HG03558 (cell line): ENCODE results near the gene FLNB.
A peak's percentile ranks its signal among the peaks of the same experiment; 100 is the strongest.
"Not testable (repeated sequence)": the region's sequence is repeated elsewhere in the genome, so short reads cannot be mapped to it uniquely, and the experiment has no call there.

ENCODE experiments used
- ATAC-seq: cut with Tn5 transposase; IDR thresholded peaks from one replicate; pipeline ENCODE4 v1.9.1; 2021; ENCODE audit warnings: moderate number of reproducible peaks; ENCODE audit not compliant: unreplicated experiment; ENCODE audit errors: extremely low read depth

Gene FLNB

DNA sequence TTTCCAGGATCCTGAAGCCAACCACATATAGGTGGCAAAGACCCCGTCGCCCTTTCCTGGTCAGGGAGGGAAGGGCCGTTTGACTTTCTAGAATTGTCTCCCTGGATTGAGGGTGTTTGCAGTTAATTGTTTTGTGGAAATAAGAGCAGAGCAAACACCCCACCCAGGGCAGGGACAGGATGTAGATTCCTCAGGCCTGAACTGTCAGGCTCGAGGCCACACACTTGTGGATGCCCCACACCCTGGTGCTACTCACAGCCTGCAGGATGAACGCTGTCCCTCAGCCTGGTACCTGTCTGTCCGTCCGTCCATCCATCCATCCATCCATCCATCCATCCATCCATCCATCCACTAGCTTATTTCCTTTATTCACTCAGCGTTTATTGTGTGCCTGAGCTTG lies 29.9 kb upstream of the FLNB start:
- no peak for ATAC-seq

DNA sequence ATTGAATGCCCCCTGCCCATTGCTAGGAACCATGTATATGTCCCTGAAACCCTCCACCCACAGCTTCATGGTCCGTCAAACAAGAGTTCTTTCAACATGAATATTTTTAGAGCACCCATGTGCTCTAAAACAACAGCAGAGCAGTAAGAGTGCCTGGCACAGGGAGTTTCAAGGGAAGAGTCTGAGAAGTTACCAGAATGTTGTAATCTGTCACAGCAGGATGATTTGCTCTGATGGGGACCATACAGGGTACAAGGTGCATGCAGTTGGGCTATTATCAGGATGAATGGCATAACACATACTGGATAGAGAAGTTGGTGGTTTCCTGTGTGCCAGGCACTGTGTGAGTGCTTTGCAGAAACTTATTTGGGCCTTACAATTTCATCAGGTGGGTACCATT lies 27.8 kb upstream of the FLNB start:
- no peak for ATAC-seq

DNA sequence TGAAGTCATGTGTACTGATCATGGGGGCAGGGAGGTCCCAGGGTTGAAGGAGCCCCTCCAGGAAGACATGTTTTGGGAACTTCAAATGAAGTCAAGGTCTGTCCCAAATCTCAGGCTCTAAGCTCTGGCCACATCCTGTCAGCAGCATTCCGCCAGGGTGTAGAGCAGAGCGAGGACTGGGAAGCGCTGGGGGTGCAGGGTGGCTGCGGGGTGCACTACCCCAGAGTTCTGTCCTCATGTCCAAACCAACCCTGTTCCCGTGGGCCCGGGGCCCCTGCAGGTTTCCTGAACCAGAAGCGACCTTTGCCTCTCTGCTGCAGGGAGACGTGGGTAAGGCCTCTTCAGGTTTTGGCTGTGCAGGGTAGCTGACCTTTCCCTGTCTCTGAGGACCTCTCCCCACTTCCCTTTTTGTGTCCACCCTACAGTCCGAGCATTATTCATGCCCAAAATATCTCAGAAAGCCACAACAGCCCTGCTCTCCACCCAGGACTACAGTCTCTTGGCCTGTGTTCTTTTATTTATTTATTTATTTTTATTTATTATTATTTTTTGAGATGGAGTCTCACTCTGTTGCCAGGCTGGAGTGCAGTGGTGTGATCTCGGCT lies 26.6 kb upstream of the FLNB start:
- ATAC-seq: no peak

DNA sequence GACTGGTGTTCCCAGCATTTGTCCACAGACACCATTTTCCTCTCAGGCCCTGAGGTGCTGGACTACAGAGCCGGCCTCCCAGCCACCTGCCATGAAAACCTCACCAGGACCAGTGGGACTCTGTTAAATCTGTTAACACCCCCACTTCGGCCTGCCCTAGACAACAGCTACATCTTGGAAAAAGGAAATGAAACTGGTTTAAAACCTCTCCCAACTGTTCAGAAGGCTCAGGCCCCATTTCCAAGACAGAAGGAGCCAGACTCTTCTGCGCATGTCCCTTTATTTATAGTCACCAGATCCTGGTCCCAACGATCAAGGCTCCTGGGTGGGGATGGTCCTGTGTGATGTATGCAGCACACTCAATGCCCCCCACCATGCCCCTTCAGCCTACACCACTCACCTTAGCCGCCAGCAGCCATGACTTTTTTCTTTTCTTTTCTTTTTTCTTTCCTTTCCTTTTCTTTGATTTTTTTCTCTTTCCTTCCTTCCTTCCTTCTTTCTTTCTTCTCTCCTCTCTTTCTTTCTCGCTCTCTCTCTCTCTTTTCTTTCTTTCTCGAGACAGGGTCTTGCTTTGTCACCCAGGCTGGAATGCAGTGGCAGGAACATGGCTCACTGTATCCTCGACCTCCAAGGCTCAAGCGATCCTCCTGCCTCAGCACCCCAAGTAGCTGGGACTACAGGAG lies 25.5 kb upstream of the FLNB start:
- ATAC-seq: no peak

DNA sequence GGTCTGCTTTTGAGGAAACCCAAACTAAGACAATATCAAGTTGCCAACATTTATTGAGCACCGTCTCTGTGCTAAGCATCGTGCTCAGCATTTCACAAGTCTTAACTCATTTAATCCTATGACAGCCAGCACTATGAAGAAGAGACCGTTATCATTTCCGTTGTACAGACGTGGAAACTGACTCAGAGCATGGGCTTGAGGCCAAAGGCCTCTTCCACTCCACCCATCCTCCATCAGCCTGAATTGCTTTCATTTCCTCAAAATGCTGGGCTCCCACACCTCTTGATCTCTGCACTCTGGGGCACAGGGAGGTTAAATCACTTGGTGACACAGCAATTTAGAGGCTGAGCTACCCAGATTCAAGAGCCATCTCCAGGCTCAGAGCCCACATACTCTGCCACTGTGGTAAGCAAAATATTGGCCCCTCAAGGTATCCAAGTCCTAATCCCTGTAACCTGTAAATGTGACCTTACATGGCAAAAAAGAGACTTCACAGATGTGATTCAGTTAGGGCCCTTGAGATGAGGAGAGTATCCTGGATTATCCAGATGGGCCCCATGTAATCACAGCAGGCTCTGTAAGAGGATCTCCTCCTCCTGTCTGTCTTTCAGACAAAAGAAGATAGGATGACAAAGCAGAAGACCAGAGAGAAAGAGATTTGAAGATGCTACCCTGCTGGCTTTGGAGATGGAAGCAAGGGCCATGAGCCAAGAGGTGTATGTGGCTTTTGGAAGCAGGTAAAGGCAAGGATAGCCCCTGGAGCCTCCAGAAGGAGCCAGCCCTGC lies 24.3 kb upstream of the FLNB start:
- peak; percentile 88 for ATAC-seq

DNA sequence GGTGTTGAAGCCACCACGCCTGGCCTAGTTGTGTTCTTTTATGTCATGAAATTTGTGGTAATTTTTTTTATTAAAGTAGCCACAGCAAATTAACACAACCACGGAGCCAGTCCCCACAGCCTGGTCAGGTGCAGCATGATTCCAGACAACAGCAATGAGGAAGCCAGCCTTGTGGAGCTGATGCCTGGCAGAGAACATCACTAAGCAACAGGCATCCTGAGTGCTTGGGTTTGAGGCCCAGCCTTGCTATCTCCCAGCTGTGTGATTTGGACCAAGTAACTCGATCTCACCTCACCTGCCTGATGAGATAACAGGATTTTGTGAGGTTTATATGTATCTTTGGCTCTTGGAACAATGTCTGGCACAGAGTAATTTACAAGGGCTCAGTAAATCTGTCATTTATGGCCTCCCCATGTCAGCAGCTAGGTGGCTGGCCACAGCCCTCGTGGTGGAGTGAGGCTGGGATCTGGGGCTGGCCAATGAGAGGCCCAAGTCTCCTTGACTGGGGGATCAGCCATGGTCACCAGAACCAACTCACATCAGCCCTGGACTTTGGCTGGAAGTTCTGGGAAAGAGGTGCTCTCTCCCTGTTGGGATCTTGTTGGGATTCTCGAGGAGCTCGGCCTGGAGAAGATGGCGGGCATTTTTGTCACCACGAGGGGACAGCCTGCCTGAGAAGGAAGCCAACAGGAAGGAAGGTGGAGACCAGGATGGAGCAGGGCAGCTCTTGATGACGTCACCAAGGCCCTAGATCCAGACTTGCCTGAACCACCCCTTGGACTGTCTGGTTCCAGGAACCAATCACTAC lies 22.8 kb upstream of the FLNB start:
- ATAC-seq: no peak

DNA sequence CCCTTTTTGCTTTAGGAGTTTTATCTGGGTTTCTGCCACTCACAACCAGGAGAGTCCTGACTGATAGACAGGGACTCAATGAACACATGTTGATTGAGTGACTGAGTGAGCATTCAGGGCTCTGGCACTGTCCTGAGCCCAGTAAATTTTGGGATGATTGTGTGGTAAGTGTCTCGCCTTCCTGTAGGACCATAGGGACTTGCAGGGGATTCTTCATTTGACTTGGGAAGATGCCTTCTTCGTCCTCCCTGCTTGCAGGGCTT lies 22.3 kb upstream of the FLNB start:
- ATAC-seq: no peak

DNA sequence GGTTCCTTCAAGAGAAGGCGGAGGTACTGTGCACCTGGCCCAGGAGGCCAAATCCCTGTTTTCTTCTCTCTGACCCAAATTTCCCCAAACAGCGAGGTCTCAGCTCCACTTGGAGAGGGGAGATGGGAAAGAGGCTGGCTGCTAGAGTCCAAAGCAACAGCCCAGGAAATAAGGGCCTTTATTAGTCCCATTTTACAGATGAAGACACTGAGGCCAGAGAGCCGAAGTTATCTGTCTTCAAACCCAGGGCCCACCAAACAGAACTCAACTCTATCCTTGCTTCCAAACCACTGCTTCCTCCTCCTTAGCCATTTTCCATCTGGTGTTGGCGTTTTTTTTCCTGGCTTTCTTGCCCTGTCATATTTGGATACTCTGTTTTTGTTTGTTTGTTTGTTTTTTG lies 22.0 kb upstream of the FLNB start:
- no peak for ATAC-seq

DNA sequence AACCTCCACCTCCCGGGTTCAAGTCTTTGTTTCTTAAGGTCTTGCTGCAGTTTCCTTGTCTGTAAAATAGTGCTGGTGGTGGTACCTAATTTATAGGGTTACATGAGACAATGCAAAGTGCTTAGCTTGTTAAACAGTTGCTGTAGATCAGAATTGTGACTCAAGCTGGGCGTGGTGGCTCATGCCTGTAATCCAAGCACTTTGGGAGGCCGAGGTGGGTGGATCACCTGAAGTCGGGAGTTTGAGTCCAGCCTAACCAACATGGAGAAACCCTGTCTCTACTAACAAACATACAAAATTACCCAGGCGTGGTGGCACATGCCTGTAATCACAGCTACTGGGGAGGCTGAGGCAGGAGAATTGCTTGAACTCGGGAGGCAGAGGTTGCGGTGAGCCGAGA lies 19.0 kb upstream of the FLNB start:
- ATAC-seq: not testable (repeated sequence)

DNA sequence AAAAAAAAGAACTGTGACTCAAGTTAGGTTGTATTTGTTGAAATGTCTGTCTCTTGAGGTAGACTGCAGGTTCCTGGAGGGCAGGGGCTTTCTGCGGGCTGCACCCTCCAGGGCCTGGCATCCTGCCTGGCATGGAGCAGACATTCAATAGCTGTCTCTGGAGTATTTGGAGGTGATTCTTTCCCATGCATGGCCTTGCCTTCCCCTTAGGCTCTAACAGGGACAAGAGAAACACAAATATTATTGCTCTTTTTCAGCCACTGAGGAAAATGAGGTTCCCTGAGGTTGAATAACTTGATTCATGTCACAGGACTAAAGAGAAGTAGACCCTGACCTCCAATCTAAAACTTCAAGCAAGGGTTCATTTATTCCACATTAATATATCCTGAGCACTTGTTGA lies 18.6 kb upstream of the FLNB start:
- no peak for ATAC-seq

DNA sequence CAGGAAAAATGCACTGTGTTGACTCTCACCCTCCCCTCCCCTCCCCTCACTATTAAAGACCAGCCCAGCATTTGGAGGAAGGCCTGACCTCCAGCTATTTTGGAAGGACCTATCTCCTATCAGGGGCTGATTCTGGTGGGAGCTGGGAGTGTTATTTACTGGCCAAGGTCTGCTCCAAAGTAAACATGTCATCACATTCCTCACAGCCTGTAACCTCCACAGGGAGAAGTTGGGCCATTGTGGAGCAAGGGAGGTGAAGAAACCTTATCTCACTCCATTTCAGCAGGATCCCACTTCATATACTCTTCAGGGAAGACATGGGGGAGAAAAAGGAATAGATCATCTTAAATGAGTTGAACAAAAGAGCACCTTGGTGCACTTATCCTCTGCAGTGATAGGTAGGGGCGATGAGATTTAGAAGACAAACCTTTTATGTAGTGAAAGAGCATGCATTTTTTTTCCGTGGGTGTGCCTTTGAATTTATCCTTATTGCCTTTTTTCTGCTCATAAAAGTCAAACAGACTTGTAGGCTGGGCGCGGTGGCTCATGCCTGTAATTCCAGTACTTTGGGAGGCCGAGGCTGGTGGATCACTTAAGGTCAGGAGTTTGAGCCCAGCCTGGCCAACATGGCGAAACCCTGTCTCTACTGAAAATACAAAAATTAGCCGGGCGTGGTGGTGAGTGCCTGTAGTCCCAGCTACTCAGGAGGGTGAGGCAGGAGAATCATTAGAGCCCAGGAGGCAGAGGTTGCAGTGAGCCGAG lies 15.6 kb upstream of the FLNB start:
- ATAC-seq: no peak

DNA sequence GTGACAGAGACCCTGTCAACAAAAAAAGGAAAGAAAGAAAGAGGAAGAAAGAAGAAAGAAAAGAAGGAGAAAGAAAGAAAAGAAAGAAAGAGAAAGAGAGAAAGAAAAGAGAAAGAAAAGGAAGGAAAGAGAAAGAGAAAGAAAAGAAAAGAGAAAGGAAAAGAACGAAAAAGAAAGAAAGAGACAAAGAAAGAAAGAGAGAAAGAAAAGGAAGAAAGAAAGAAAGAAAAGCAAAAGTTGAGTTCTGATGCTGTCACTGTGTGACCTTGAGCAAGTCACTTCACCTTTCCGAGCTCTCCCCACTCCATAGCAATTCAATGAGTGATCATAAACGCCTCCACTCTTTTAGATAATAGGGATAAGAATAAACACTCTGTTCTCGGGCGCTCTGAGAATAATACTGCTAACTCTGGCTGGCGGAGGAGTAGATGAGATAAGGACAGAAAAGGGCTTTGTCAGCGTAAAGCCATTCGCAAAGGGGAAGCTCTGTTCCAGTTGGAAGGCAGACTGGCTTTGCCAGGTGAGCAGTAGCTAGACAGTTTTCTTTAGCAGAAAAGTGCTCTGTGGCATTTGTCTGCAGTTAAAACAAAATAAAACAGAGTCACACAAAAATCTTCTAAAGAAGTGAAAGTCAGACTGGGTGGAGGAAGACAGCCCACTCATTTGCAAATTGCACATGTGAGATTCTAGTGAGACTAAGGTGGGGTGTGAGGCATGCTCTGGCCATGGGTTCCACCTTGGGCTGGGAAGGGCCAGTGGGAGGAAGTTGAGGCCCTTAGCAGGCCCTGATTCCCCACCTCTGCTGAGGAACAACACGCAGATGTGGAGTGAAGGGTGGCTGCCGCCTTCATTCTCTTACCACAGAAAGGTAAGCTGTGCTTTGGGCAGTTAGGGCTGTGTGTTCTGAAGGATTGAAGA lies 9.6 kb upstream of the FLNB start:
- no peak for ATAC-seq

DNA sequence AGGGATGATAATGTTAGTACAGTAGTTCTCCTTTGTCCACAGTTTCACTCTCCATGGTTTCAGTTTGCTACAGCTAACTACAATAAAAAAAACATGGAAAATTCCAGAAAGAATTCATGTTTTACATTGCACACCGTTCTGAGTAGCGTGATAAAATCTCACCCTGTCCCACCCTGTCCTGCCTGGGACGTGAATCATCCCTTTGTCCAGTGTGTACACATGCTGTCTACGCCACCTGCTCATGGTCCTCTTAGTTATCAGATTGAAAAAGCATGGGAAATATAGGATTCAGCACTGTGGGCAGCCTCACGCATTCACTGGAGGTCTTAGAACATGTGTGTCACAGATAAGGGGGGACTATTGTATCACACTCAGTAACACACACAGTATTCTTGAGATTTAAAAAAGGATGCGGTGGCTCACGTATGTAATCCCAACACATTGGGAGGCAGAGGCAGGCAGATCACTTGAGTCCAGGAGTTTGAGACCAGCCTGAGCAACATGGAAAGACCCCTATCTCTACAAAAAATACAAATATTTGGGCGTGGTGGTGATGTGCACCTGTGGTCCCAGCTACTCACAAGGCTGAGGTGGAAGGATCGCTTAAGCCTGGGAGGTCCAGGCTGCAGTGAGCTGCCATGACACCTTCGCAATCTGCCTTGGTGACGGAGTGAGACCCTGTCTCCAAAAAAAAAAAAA lies 8.7 kb upstream of the FLNB start:
- no peak for ATAC-seq

DNA sequence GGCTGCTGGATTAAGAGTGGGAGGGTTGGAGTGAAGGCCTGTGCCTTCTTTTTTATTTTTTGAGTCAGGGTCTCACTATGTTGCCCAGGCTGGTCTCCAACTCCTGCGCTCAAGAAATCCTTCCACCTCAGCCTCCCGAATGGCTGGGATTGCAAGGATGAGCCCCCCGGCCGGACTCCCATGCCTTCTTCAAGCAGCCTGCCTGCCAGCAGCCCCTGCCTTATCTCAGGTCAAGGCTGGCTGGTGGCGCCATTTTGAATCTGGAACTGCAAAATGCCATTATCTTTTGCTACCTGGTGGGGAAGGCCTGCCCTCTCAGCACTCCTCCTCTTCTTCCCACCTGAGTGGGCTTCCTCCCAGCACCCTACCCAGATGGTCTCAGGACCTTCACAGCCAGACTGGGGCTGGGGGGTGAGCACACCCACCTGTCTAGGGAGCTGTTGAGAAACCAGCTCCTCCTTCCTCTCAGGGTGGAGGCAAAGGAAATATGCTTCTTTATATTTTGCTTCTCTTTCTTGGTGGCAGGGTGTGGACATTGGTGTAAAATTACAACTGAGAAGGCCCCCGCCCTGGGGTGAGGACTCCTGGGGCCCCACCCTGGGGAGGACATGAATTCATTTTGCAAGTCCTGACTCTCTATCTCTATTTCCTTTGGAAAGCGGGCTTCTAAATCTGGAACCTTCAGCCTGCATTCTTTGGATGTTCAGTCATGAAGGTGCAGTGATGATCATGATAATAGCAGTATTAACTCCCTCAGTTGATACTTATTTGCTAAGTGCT lies 7.7 kb upstream of the FLNB start:
- no peak for ATAC-seq

DNA sequence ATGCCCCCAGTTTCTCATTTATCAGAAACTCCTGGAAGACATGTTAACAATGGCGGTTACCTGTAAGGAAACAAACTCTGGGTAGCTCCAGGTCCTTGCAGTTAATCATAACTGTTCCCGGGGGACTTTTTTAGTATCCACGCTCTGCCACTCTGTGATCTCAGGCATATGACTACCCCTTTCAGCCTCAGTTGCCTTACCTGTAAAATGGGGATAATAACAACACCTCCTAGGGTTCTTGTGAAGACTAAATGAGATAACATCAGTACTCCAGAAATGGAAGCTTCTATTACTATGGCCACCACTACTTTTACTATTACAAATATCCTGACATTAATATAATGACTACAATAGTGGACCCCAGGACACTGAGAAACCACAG lies 7.1 kb upstream of the FLNB start:
- no peak for ATAC-seq

DNA sequence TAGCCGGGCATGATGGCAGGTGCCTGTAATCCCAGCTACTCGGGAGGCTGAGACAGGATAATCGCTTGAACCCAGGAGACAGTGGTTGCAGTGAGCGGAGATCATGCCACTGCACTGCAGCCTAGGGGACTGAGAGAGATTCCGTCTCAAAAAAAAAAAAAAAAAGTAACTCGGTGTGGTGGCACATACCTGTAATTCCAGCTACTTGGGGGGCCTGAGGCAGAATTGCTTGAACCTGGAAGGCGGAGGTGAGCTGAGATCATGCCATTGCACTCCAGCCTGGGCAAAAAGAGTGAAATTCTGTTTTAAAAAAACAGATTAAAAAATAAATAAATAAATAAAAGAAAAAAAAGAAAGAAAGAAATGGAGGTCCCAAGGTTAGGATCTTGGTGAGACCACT lies 6.2 kb upstream of the FLNB start:
- no peak for ATAC-seq

DNA sequence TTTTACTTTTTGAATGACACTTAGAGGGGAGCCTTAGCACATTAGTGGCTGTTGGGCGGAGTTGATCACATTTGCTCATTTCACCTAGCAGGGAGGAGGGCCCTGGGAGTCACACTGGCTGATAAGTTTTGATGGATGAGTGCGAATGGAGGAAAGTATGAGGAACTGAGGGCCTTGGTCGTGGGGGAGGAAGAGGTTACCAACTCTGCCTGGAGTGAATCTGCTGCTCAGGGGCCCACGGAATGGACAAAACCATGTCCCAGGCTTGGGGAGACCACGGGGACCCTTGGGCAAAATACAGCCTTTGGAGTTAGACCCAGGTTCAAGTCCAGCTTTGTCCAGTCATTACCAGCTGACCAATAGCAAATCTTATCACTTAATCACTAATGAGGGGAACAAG lies 5.1 kb upstream of the FLNB start:
- no peak for ATAC-seq

DNA sequence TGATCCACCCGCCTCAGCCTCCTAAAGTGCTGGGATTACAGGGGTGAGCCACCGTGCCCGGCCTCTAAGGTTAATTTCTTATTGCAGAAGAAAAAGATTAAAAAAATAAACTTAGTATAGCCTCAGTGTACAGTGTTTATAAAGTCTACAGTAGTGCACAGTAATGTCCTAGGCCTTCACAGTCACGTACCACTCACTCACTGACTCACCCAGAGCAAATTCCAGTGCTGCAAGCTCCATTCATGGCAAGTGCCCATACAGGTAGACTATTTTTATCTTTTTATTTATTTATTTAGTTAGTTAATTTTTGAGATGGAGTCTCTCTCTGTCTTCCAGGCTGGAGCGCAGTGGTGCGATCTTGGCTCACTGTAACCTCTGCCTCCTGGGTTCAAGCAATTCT lies 3.2 kb upstream of the FLNB start:
- no peak for ATAC-seq
